ENCODE measurements around the gene ARHGAP24.
"Not testable (repeated sequence)": the region's sequence is repeated elsewhere in the genome, so short reads cannot be mapped to it uniquely, and the experiment has no call there.

The ARHGAP24 gene

DNA sequence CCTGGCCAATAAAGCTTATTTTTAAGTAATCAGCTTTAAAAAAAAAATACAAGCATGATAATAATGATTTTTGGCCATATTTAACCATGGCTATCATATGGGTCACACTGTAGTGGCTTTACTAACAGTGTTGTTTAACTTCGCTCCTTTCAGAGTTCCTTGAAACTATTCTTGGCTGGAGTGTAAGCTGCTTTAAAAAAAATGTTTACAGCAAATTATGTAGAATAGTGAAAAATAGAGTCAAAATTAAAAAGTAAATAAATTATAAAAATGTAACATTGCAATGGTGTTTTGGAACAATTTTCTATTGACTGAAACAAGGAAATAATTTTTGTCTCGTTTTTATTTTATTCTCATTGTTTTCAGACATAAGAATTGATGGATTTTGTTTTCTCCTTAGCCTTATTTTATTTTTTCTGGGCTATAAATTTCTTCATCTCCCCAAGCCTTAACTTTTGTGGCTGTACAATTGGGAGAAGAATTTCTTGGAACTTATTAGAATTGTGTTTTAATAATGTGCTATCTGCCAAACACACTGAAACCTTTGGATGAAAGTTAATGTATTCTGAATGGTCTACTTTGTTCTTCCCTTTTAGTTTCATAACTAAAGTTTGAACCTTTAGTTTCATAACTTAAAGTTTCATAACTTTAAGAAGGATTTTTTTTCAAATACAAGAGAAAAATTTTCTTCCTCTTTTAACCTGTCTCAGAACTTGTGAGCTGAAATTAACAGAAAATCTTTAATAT lies 182.0 kb downstream of the ARHGAP24 start:
- no peak for DNase-seq (ENCODE audit: low spot score)

DNA sequence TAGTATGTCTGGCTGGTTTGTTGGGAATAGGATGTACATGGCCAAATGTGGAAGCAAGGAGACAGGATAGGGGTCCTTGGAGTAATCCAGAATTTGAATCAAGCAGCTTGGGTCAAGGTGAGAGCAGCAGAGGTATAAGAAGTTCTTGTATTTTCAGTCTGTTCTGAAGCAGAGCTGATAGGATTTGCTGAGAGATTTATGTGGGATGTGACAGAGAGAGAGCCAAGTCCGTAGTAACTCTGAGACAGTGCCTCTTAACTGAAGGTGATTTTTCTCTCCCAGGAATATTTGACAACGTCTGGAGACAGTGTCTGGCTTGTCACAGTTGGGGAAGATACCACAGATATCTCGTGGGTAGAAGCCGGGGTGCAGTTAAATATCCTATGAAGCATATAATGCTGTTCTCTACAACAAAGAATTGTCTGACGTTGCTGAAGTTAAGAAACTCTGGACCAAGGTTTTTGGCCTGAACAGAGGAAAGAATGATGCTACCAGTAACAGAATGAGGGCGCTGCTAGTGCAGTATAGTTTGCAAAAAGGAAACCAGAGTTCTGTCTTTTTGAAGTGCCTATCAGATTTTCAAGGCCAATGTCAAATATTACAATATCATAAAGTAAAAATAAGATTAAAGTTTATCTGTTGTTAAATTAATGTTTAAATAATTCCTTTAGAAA lies 184.0 kb downstream of the ARHGAP24 start:
- no peak for DNase-seq (ENCODE audit: low spot score)

DNA sequence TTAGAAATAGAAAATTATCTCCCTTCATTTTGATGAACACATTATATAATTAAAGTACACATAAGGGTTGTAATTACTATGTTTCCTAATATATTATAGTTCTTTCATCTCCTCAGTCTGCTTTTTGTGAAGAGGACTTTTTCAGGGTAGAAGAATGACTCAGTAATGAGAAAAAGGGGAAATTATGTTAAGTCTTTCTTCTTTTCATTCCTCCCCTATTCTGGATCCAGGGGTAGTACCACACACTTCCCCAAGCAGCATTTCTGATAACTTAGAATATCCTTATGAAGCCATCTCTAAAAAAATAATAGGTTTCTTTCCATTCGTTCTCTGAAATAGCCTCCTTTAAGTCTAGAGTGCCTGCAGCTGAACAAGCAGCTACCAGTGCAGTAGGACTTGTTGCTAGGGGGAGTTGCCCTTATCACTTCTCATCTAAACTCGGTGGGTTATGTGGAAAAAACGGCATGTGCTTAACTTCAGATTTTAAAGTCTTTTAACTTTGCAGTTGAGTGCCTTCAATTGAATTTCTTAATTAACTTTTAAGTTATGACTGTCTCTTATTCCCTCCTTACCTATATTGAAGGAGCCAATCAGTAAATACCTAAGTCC lies 184.8 kb downstream of the ARHGAP24 start:
- DNase-seq (ENCODE audit: low spot score), result no peak

DNA sequence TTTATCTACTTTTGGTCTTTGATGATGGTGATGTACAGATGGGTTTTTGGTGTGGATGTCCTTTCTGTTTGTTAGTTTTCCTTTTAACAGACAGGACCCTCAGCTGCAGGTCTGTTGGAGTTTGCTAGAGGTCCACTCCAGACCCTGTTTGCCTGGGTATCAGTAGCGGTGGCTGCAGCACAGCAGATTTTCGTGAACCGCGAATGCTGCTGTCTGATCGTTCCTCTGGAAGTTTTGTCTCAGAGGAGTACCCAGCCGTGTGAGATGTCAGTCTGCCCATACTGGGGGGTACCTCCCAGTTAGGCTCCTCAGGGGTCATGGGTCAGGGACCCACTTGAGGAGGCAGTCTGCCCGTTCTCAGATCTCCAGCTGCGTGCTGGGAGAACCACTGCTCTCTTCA lies 191.7 kb downstream of the ARHGAP24 start:
- DNase-seq (ENCODE audit: low spot score), result not testable (repeated sequence)

DNA sequence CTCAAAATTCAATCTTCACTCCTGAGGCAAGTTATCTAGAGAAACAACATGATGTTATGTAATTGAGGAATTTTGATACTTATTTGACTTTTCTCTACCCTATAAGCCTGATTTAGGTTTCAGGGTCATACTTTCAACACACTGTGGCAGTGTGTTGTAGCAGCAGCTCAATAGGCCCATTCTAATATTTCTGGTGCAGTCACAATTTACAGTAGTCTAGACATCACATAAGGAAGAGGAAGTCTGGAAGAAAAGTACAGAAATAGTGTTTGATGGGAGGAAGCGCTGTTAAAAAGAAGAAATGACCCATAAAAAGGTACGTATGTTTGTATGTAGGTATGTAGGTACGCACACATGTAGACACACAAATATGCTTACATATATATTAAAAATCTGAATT lies 194.3 kb downstream of the ARHGAP24 start:
- DNase-seq (ENCODE audit: low spot score), result no peak

DNA sequence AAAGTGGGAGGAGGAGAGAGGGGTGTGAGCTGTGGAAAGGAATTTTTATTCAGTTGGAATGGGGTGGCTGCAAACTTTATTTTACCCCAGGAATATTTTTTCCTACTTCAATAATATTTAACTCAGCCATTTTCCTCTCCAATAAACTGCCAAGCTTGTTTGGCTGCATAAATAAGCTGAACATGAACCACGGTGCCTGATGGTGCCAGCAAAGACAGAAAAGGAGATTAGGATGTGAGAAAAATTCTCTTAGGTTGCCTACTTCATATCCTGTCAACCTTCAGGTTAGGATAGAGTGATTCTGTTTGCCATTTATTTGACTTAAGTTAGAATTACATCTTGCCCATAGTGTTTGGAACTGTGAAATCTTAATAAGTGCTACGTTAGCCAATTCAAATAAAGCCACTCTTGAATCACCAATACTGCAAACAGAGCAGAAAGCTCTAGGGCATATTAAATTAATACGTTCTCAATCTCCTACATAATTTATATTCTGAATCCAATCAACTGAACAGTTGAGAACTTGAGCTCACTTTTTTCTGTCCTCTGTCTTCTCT lies 195.1 kb downstream of the ARHGAP24 start:
- DNase-seq (ENCODE audit: low spot score), result no peak

DNA sequence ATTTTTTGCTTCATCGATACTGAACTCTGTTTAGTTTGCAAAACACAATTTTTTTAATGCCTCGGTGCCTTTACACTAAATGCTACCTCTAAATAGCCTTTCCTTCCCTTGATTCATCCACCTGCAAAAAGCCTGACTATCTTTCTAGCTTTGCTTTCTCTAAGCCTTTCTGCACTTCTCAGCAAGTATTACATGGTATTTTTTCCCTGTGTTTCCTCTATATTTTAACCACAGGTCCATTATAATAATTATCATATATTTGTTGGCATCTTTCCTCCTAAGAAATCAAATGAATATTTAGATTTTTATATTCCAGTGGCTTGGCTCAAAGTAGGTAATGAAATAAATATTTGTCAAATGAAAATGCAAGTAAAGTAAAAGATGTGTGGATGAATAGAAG lies 196.2 kb downstream of the ARHGAP24 start:
- no peak for DNase-seq (ENCODE audit: low spot score)

DNA sequence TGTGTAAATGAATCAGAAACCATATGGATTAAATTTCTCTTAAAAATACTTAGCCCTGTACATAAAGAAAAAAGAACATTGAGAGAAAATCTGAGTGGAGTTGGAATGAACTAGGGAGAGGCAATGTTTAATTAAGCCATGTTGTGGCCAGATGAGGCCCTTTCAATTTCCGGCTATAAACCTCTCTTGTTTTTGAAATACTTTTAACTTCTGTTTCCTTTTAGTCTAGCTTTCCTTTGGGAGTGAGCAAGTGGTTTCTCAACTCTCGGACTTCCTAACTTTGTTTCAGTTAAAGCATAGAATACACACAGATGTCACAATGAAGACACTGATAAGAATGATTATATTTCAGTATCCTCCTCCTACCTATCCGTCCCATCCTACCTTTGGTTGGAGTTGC lies 197.2 kb downstream of the ARHGAP24 start:
- DNase-seq (ENCODE audit: low spot score), result no peak

DNA sequence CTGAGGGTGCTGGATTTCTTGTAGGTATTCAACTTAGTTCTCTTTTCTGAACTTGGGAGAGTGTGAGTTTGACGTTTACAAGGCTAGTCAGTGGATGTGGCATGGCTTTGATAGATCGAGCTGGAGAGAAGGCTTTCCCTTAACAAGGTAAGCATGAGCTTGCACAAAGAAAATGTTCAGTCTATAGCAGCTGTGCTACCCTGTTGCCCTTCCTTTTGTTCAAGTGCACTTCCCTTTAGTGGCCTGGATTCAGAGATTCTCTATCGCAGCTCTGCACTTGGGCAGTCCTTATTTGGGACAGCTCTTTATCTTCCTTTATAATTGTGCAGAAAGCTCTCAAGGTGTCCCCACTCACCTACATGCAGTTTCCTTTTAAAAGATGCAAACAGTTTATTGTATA lies 198.0 kb downstream of the ARHGAP24 start:
- no peak for DNase-seq (ENCODE audit: low spot score)

DNA sequence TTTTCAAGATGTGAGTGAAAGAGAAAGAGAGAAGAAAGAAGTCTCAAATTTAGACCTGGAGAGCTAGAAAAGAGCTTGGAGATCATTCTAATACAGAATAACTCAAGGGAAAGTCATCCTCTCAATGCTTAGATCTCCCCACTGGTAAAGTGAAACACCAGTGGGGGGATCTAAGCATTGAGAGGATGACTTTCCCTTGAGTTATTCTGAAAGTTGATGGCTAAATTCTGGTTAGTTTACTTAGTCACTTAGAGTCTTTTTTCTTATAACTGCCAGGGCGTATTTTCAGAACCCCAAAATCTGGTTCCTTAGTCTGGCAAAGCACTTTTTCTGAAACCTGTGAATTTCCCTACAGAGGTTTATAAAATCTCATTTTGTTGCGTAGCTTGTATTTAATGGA lies 198.6 kb downstream of the ARHGAP24 start:
- DNase-seq (ENCODE audit: low spot score), result no peak

DNA sequence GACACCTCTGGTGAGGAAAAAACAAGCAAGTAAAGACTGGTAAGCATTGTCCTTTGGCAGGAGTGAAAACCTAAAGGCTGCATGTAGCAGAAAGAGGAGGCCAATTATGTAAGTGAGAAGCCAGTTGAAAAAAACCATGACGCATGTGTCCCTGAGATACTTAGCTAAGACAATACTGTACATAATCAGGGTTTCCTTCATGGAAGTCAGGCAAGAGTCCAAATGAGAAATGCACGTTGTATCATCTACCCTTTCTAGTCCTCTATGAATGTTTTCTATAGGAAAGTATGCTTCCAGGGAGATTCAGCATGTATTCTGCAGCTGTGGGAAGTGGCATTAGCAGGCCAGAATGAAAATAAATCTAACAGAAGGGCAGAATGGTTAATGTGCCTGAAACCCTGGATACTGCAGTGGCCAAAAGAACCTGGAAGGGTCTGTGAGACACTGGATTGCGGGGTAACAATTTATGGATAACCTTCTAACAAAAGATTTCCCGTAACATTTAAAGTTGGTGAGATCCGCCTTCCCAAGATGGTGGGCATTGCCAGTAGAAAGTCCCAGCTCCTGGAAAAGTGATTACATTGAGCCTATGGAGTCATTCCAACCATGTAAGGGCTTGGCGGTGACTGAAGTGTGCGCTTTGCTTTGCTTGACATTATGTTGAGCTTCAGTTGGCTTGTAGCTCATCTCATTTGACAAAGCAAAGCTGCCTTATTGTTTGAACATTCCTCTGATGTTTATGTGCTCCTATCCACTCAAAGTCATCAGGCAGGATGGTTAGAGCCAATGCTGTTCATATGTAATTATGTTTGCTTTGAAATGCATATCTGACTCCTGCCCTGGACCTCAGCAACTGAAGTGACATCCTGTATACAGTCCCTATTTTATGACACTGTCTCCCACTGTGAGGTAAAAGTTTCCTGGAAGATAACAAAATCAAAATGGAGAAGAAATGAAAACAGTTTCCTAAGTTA lies 200.4 kb downstream of the ARHGAP24 start:
- DNase-seq (ENCODE audit: low spot score), result no peak

DNA sequence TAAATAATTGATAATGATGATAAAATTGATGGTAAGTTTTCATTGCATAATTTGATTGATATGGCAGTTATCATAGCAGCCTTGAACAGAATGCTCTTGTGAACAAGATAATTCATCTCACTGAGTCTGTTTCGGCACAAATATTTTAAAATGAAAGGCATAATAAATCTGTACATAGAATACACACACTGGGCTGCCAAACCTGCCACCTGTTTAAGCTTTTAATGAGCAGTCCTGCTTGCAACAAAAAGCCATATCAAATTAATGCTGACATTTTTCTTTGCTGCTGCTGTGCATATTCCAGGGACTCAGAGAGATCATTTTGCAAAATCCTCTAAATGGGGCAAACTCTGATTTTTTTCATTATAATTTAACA lies 201.1 kb downstream of the ARHGAP24 start:
- no peak for DNase-seq (ENCODE audit: low spot score)

DNA sequence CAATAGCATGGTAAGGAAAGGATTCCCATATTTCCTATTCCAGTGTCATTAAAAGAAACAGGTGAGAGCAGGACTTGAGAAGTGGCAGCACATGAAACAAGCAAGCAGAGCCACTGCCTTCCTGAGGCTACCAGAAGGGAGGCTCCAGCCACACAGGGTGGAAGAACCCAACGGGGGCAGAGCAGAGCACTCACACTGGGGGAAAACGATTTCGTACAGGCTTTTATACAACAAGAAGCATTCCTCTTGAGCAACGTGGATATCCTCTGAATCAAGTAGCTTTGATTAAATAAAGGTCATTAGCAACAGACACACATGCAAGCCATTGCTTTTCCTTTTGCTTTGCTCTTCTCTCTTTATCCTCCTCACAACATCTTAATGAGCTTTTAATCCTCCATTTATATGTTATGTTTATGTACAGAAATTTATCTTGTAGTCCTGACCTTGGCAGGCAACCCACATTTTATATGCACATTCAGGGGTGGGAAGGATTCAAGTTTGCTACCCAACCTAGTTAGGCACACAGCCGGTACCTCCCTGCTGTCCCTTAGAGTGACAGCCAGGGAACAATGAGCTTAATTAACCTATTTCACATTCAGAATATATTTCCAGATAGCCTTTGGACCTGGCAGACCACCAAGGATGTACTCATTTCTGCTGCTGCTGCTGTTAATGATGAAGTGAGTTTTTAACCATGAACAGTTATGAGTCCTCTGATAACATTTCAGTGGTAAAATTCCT lies 202.1 kb downstream of the ARHGAP24 start:
- no peak for DNase-seq (ENCODE audit: low spot score)

DNA sequence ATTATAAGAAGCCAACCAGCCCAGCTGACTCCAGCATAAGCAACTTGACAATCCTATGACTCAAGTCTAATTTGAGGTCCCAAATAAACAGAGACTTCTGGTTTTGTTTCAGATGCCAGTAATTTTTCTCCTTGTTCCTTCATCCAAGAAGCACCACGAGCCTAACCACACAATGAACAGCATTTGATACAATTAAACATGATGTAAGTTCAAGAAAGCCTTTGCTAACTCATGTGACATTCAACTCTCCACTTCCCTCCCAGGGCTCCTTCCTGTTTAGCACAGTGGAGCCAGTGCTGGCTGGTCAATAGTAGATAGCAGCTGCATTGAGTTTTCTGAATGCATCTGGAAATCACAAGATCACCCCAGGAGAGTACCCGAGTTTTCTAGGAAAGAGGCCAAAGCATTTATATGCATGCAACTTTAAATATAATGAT lies 206.3 kb downstream of the ARHGAP24 start:
- DNase-seq (ENCODE audit: low spot score), result peak; percentile 8

DNA sequence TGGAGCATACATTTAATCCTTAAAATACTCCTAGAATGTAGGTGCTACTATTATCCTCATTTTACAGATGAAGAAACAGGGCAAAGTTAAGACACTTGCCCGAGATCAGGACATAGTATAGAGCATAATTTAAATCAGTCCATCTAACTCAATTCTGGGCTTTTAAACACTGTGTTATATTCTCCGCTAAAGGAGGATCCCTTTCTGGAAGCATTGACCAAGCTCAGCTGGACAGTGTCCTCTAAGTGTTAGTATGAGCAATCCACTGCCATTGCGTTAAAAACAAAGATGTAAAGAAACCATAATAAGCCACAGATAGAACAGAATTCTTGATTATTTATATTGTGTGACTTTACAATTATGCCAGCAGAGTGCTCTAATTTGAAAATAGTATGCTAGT lies 207.0 kb downstream of the ARHGAP24 start:
- no peak for DNase-seq (ENCODE audit: low spot score)

DNA sequence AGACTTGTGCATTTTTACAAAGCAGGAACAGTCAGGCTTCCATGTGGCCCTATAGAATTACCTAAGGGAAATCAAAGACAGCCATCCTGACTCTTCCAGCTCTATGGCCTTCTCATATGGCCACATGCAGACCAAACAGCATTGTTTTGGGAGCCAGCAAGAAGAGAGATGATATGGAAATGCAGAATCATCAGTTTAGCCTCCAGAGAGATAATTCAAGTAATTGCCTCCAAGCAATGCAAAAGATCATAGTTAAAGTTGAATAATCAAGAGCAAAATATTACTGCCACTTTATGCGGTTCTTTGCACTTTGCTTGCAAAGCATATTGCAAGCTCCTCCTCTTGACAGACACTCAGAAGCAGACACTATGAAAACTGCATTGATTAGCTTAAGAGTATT lies 207.4 kb downstream of the ARHGAP24 start:
- DNase-seq (ENCODE audit: low spot score), result no peak

DNA sequence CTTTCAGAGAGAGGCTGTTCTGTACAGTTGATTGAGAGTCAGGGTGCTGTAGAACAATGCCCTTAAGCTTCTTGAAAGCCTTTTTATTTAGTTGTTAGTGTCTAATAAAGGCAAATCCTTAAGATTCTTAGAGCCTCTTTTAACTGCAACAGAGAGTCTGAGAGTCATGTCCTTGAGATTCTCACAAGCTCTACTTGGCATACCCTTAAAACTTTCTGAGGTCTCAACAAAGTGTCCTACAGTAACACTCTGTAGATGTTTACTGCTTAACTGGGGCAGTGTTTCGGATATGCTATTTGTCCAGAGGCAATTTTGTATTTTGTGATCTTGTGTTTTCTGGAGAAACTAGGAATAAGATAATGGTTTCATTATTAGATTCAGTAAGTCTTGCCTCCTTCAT lies 209.7 kb downstream of the ARHGAP24 start:
- no peak for DNase-seq (ENCODE audit: low spot score)

DNA sequence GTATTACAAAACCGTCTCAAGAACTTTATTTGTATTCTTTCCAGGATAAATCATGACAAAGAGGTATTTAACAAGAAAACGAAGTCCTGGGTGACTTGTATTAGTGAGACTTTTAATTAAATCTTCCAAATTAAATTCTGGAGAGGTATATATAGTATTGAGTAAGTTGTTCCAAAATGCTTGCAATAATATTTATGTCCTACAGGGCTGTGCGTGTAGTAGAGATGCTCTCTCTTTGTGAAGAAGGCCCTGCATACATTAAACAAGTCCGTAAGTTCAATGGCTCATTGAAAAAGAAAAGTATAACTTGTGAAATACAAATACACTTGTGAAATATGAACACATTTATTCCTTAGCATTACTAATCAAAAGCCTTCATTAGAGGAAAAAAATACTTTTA lies 211.4 kb downstream of the ARHGAP24 start:
- DNase-seq (ENCODE audit: low spot score), result no peak

DNA sequence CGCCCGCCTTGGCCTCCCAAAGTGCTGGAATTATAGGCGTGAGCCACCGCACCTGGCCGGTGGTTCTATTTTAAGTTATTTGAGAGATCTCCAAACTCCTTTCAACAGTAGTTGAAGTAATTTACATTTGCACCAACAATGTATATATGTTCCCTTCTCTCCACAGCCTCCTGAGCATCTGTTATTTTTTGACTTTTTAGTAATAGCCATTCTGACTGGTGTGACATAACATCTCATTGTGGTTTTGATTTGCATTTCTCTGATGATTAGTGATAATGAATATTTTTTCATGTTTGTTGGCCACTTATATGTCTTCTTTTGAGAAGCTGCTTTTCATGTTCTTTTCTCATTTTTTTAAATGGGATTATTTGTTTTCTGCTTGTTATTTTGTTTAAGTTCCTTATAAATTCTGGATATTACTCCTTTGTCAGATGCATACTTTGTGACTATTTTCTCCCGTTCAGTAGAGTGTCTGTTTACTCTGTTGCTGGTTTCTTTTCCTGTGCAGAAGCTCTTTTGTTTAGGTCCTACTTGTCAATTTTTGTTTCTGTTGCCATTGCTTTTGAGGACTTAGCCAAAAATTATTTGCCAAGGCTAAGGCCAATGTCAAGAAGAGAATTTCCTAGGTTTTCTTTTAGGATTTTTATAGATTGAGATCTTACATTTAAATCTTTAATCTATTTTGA lies 213.2 kb downstream of the ARHGAP24 start:
- no peak for DNase-seq (ENCODE audit: low spot score)

DNA sequence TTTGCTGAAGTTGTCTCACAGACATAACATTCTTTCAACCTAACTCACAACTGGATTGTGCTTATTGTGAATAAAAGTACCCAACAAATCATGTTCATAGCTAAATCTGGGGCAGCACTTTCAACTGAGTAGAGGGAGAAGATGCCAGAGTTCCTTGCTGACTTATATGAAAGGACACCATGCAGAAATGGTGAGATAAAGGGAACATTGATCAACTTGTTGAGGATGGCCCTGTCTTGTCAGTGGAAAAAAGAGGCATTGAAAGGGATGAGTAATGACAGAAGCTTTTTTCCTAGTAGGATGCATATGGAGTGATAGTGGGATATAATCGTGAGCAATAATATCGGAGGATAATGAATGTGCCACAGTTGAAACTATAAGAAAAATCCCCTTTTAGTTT lies 221.7 kb downstream of the ARHGAP24 start:
- no peak for DNase-seq (ENCODE audit: low spot score)

DNA sequence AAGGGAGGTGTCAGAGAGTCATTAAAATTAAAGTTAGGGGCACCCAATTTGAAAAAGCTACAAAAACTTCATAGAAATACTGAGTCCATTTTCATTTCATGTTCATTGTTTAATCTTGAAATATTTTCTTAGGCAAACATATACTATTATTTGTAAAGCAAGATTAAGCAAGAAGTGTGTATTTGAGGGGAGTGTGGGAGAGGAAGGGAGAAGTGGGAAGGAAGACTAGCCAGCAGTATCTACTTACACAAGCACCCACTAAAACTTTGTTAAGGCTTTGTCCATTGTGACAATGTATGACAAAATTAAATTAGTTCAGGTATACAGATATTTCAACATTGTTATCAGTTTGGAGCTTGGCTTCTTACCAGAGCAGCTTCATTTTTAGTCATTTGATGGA lies 222.9 kb downstream of the ARHGAP24 start:
- DNase-seq (ENCODE audit: low spot score), result no peak
